NCI-H2227 (cell line): Measurements from ENCODE around the gene DGKH.

ENCODE experiments used
- DNase-seq: peaks from one replicate; lab custom pipeline; 2025; ENCODE audit not compliant: unreplicated experiment; lab: John Stamatoyannopoulos, UW

The DGKH gene

GRCh38 chr13:42048342-42048683 is at the start of gene DGKH:
TSS of gene DGKH (plus strand) at chr13:42048648. CDS start at chr13:42048774, 126 bp downstream.
- DNase-seq, result no peak

DNA sequence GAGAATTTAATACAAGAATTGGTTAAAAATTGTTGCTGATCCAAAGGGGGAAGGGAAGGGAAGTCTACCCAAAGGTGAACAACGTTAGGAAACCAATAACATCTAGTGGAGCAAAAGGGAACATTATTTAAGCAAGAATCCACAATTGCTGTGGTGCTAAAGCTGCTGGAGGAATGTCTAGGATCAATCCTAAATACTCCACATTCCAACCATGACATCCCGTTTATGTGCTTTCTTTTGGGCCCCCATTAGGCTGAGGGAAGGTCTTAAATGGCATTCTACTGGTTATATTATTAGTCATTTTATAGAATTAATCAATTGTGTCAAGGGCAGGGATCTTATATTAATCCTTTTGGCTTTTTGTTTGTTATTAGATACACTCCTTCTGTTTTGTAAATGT is 47.6 kb upstream of the DGKH start:
- DNase-seq, result no peak

GRCh38 chr13:42001580-42001979 is 46.9 kb upstream of the DGKH start:
- peak; percentile 14 for DNase-seq

DNA sequence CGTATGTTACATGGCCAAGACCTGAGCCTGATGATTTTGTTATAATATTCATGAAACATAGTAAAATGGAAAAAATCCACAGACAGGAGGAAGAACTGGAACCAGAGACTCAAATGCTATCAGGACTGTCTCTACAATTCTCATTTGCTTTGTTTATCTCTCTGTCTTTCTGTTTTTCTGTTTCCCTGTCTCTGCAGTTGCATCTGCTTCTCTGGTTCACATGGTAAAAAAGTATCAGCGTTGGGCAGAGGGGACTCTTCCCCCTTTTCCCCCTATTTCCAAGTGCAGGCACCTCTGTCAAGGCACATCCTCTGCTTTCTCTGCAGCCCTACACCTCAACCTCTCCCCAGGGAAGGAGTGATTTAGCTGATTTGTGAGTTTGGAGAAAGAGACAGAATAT is 46.4 kb upstream of the DGKH start:
- no peak for DNase-seq

GRCh38 chr13:42007844-42008243 is 40.6 kb upstream of the DGKH start:
- DNase-seq, result no peak

DNA sequence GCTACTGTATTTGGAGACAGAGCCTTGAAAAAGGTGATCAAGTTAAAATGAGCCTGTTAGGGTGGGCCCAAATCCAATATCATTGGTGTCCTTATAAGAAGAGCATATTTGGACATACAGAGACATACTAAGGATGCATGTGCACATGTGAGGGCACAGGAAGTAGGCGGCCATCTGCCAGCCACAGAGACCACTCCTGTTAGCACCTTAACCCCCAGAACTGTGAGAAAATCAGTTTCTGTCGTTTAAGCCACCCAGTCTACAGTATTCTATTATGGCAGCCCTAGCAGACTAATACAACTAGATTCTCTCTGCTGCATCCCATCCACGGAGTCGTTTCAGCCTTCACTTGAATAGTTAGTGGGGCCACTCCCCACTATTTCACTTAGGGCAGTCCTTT is 39.4 kb upstream of the DGKH start:
- DNase-seq, result no peak

- no peak for DNase-seq
Observed at GRCh38 chr13:42011601-42012350, 36.7 kb upstream of the DGKH start.

GRCh38 chr13:42014119-42014518 is 34.3 kb upstream of the DGKH start:
- no peak for DNase-seq

- DNase-seq, result no peak
Observed at GRCh38 chr13:42017264-42017663, 31.2 kb upstream of the DGKH start.

GRCh38 chr13:42021851-42022250 is 26.6 kb upstream of the DGKH start:
- DNase-seq, result no peak

DNA sequence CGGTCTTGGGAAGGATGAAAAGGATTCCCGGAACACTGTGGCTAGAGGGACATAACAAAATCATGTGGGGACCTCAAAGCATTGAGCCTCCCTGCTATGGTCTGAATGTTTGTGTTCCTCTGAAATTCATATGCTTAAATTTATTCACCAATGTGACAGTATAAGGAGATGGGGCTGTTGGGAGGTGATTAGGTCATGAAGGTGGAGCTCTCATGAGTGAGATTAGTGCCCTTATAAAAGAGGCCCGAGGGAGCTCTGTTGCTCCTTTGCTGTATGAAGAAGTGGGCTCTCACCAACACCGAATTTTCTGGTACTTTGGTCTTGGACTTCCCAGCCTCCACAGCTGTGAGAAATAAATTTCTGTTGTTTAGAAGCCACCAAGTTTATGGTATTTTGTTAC is 26.1 kb upstream of the DGKH start:
- no peak for DNase-seq

DNA sequence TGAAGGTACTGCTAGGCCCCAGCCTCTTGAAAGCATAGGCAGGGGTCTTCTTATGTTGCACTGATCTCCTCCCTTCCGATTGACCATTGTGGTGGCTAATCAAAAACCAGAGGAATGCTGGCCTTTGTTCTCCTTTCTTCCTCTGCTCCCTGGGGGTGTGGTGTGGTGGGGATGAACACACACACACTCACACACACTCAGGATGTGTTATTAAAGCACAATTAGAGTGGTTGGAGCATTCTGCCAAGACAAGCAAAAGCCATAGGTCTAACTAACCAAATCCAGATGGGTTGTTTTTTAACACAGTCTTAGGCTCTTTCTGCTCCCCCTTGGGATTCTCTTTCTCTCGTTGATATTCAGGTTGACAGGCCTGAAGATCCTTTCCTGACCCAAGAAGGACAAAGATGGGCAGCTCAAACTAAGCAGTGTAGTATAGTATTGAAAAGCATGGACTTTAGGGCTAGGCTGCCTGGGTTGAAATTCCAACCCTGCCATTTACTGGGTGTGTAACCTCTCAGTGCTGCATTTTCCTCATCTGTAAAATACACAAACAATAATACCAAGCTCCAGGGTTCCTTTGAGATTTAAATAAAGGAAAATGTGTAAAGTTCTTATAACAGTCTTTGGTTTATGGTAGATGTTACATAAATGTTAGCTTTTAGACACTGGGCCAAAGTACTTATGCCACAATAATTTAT is 25.5 kb upstream of the DGKH start:
- no peak for DNase-seq

- DNase-seq, result no peak
Observed at GRCh38 chr13:42027286-42027685, 21.2 kb upstream of the DGKH start.

GRCh38 chr13:42028113-42028799 is 20.2 kb upstream of the DGKH start:
- DNase-seq, result no peak

- DNase-seq, result no peak
Observed at GRCh38 chr13:42035905-42036521, 12.4 kb upstream of the DGKH start.

DNA sequence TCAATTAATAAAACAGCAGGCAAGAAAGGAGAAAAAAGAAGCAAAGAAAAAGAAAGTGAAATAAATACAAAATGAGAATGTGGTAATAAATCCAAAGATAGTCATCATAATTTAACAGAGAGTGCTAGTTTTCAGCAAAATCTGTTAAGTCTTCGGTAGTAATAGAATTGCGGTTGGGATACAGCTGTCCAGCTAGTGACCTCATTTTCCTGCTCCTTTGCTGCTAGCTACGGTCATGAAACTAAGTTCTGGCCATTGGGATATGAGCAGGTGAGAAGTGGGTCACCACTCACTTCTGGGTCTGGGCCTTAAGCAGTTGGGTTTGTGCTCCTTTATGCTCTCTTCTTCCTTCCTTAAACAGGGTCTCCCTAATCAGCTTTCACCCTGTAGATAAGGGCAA is 11.7 kb upstream of the DGKH start:
- DNase-seq, result no peak

- DNase-seq, result no peak
Observed at GRCh38 chr13:42038661-42039456, 9.6 kb upstream of the DGKH start.

DNA sequence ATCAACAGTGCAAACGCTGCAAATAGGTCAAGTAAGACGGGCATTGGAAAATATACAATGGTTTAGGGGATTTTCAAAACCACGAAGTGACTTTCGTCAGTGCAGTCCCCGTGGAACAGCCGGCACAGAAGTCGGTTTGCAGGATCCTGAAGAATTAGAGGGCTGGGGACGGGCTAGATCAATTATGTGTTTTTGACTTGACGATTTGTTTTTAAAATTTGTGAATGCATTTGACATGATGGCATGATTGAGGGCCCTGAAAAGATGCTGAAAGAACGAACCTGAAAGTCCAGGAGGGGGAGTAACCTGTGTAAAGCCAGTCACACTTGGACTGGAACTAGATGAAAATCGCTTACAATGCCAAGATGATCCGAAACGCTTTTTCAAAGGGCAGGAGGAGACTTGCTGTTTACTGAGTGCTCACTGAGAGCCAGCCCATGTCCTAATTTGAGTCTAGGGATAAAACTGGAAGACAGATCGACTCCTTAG is 8.9 kb upstream of the DGKH start:
- peak; percentile 49 for DNase-seq

DNA sequence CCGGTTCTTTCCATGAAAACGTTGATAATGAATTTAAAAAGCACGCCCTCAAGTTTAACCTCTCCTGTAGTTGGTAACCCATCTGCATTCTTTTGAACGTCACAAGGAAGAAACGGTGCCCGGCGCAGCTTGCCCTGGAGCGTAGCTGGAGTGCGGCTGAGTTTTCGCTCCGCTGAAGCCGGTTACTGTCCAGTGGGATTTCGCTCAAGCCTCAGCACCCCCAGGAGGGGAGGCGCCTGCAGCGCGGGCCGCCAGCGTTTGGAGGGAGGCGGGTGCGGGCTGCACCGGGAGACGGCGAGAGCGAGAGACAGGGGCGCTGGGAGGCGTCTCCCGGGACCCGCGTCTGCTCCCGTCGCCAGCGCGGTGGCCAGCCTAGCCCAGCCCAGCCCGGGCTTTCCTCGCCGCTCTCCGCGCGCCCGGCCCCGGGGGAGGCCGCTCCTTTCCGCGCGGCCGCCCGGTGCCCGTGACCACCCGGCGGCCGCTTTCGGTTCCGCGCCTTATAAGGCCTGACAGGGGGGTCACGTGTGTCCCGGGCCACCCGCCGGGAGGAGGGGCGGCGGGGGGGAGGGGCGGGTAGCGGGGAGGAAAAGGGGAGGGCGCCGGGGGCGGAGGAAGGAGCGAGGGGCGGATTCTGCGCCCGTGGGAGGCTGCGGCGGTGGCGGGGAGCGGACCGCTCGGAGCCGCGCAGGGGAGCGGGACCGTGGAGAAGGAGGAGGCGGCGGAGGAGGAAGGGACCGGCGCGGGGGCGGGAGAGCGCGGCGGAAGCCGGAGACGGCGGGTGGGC is 8.3 kb upstream of the DGKH start:
- DNase-seq, result peak; percentile 87

- DNase-seq, result no peak
Observed at GRCh38 chr13:42040730-42041010, 7.8 kb upstream of the DGKH start.
